Spinal cord (tissue), 10 donors: ENCODE measurements around the gene ANKS1A. TPM values are rescaled to one million over a fixed set of nuclear protein-coding genes. Genes with fewer than 3 reads are reported as not detected.

Experiments
- DNase-seq, 6 donors: peaks; one replicate each; pipeline versions ENCODE4 v3.0.0 to v3.0.0-alpha.2; 2013 to 2015; ENCODE audit warnings: low spot score in 6 of 6, low read depth in 4 of 6
- H3K27ac ChIP-seq: one replicate; pipeline ENCODE4 v1.5.1; 2013; ENCODE audit warnings: low read depth, low read length, control low read depth
- H3K27me3 ChIP-seq: one replicate; pipeline ENCODE4 v1.6.1; 2013; ENCODE audit warnings: low read length; ENCODE audit not compliant: control insufficient read depth, insufficient read depth
- H3K36me3 ChIP-seq: one replicate; pipeline ENCODE4 v1.6.1; 2013; ENCODE audit warnings: low read length; ENCODE audit not compliant: control insufficient read depth, insufficient read depth
- H3K4me1 ChIP-seq: one replicate; pipeline ENCODE4 v1.6.1; 2013; ENCODE audit warnings: low read length; ENCODE audit not compliant: control insufficient read depth, insufficient read depth
- H3K4me3 ChIP-seq: one replicate; pipeline ENCODE4 v1.5.1; 2013; ENCODE audit warnings: low read depth, low read length, control low read depth
- H3K9me3 ChIP-seq: one replicate; pipeline ENCODE4 v1.6.1; 2013; ENCODE audit warnings: low read length; ENCODE audit not compliant: control insufficient read depth, insufficient read depth
- WGBS: methylation state at CpG from one replicate; pipeline ENCODE4 v1.1.5; 2013; ENCODE audit warnings: missing lambda C conversion rate; ENCODE audit not compliant: insufficient coverage; 5-methylcytosine and 5-hydroxymethylcytosine counted together
- polyA plus RNA-seq, 2 donors: library from polyadenylated mRNA; unstranded; fragments of 120-200 nt; gene quantifications; one replicate each; pipeline ENCODE4 v1.2.1, GENCODE V29; 2013; ENCODE audit not compliant: insufficient read length in 2 of 2
- total RNA-seq, 2 donors: library from RNA; depleted of rRNA in 1 of 2; stranded (reverse); fragments of 120-200 nt in 1 of 2; fragments of >200 nt in 1 of 2; gene quantifications; one replicate each; pipeline versions ENCODE4 v1.2.3 to v1.2.4, GENCODE V29; 2013 to 2014
- donor health status: healthy.

ANKS1A gene
- total and polyA plus RNA-seq, 4 donors, result 31.1 to 53.6 (median 42.4) TPM

DNA sequence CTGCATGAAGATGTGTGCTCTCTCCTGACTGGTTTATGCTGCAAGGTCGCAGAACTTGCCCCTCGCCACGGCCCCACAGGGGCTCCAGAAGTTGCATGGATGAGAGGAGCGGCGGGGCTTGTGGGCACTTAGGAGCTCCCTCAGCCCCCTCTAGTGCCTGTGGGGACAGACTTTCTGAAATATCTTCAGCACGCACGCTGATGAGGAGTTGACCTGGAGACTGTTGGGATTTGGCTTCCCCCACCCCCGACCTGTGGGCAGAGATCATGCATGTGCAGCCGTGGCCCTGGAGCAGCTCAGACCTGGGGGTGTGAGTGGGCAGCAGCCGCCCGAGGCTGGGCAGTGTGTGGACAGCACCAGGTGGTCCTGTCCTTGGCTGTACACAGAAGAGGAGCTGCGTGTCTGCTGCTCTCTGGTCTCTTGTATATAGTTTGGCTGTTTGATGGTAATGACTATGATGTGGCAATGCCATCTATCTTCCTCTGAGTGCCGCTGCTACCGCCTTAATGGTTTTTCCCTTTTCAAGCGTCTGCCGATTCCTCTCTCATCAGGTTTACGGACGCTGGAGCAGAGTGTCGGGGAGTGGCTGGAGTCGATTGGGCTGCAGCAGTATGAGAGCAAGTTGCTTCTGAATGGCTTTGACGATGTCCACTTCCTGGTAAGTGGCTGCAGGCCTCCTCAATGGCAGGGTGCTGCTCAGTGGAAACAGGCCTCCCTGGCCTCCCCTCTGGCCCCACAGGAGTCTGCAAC is 170.7 kb downstream of the ANKS1A start:
- Histone ChIP-seq H3K36me3 (peaks cover 61% of the 10 kb centered on the region), H3K9me3 (no peaks in the 10 kb centered on the region), H3K4me3 (peak overlapping the region; percentile 22), H3K27me3 (no peaks in the 10 kb centered on the region), H3K4me1 (peaks cover 73% of the 10 kb centered on the region), H3K27ac (no peak overlapping the region)
- peak in 1 of 6 donors; percentile 92 for DNase-seq
- 48% methylated on average over 21 of the region's 21 CpGs for WGBS

DNA sequence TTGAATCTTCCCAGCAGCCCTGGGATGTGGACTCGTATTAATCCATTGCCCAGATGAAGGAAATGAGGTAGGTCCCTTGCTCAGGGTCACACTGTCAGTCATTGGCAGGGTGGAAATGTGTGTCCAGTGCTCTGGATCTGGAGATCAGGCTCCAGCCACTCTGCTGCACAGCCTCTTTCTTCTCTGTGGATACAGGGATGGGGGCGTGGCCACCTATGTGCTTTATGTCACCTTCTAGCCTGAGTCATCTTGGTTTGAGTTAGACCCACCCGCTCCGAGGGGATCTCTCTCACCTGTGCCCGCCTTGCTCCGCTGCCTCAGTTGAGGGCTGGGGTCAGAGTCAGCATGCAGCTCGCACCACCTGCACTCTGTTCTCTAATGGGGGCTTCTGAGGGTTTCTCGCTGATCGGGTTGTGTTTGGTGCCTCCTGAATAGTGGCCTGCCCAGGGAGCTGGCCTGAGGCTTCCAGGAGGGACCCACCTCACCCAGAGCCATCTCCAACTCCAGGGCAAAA is 172.1 kb downstream of the ANKS1A start:
- no peak overlapping the region for H3K4me3 ChIP-seq
- no peaks in the 10 kb centered on the region for H3K9me3 ChIP-seq
- H3K36me3 ChIP-seq, result peaks cover 70% of the 10 kb centered on the region
- H3K4me1 ChIP-seq, result peaks cover 70% of the 10 kb centered on the region
- 75% methylated on average over 5 of the region's 9 CpGs for WGBS
- DNase-seq, result no peak
- no peak overlapping the region for H3K27ac ChIP-seq
- H3K27me3 ChIP-seq, result no peaks in the 10 kb centered on the region

- Histone ChIP-seq H3K36me3 (peaks cover 74% of the 10 kb centered on the region), H3K27ac (no peak overlapping the region), H3K4me1 (peaks cover 66% of the 10 kb centered on the region), H3K4me3 (no peak overlapping the region), H3K9me3 (no peaks in the 10 kb centered on the region), H3K27me3 (no peaks in the 10 kb centered on the region)
- DNase-seq, result no peak
- 83% methylated on average over 8 of the region's 16 CpGs for WGBS
These were observed 172.8 kb downstream of the ANKS1A start for GRCh38 chr6:35061651-35062410.

- peaks cover 75% of the 10 kb centered on the region for H3K36me3 ChIP-seq
These were observed 173.9 kb downstream of the ANKS1A start for GRCh38 chr6:35062676-35063574.

GRCh38 chr6:35063701-35064280 is 174.7 kb downstream of the ANKS1A start:
- DNase-seq, result no peak
- no peak overlapping the region for H3K27ac ChIP-seq
- peaks cover 79% of the 10 kb centered on the region for H3K36me3 ChIP-seq
- 64% methylated on average over 11 of the region's 11 CpGs for WGBS
- H3K4me1 ChIP-seq, result peaks cover 55% of the 10 kb centered on the region
- no peak overlapping the region for H3K4me3 ChIP-seq
- H3K27me3 ChIP-seq, result no peaks in the 10 kb centered on the region
- H3K9me3 ChIP-seq, result no peaks in the 10 kb centered on the region

More at GRCh38 chr6:35062676-35063574, 173.9 kb downstream of the ANKS1A start:
- H3K4me3 ChIP-seq, result no peak overlapping the region
- H3K4me1 ChIP-seq, result peaks cover 56% of the 10 kb centered on the region
- H3K27ac ChIP-seq, result no peak overlapping the region
- no peaks in the 10 kb centered on the region for H3K27me3 ChIP-seq
- no peak for DNase-seq
- WGBS, result 67% methylated on average over 5 of the region's 14 CpGs
- no peaks in the 10 kb centered on the region for H3K9me3 ChIP-seq

DNA sequence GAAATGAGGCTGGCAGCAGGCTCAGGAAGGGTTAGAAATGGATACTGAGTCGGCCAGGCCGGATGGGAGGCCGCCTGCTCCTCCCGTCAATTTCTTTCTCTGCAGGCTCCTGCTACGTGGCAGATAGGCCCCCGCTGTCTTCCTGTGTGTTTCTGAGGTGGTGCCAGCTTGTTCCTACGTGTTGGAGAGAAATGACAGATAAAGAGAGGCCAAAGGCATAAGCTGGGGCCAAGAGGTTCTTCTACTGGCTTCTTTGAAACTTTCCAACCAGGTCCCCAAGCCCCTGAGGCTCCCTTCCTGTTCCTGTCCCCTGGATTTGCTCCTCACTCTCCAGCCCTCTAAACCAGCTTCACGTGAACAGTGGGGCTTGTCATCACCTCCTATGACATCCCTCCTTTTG is 175.2 kb downstream of the ANKS1A start:
- no peak for DNase-seq
- H3K9me3 ChIP-seq, result no peaks in the 10 kb centered on the region
- peaks cover 78% of the 10 kb centered on the region for H3K36me3 ChIP-seq
- H3K4me1 ChIP-seq, result peaks cover 50% of the 10 kb centered on the region
- WGBS, result 69% methylated on average over 7 of the region's 8 CpGs
- H3K27ac ChIP-seq, result no peak overlapping the region
- no peaks in the 10 kb centered on the region for H3K27me3 ChIP-seq
- no peak overlapping the region for H3K4me3 ChIP-seq

GRCh38 chr6:35064757-35065440 is 175.8 kb downstream of the ANKS1A start:
- no peak for DNase-seq
- no peak overlapping the region for H3K4me3 ChIP-seq
- H3K4me1 ChIP-seq, result peaks cover 44% of the 10 kb centered on the region
- H3K9me3 ChIP-seq, result no peaks in the 10 kb centered on the region
- 58% methylated on average over 6 of the region's 8 CpGs for WGBS
- no peaks in the 10 kb centered on the region for H3K27me3 ChIP-seq
- H3K36me3 ChIP-seq, result peaks cover 75% of the 10 kb centered on the region
- no peak overlapping the region for H3K27ac ChIP-seq

DNA sequence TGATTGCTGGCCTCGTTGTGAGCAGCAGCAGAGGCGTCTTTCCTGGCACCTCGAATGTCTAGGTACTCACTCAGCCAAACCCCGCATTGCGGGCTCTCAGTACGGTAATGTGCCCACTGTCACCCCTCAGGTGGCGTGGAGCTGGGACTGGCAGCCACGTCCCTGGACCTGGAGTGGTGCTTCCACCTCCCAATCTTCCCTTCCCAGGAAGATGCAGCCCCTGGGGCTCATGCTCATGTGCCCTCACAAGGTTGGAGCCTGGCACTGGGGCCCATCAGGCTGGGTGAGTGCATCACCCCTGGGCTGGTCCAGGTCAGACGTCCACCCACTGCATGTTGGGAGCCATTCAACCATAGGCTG is 176.4 kb downstream of the ANKS1A start:
- H3K4me1 ChIP-seq, result peaks cover 39% of the 10 kb centered on the region
- 89% methylated on average over 9 of the region's 9 CpGs for WGBS
- H3K27me3 ChIP-seq, result no peaks in the 10 kb centered on the region
- peaks cover 72% of the 10 kb centered on the region for H3K36me3 ChIP-seq
- no peak overlapping the region for H3K4me3 ChIP-seq
- H3K9me3 ChIP-seq, result no peaks in the 10 kb centered on the region
- no peak for DNase-seq
- H3K27ac ChIP-seq, result no peak overlapping the region
